ENCODE results near the gene RDX.

GRCh38 chr11:110242746-110243145 is 53.7 kb downstream of the RDX start:
- TF ChIP-seq POLR2A (IDR thresholded peaks at IDR 0.05) (no peak), CTCF (IDR thresholded peaks at IDR 0.05) (no peak)
